Stimulated activated CD4-positive, alpha-beta T cell treated with anti-CD3 and anti-CD28 coated beads, Interleukin-12 subunit alpha, Interleukin-12 subunit beta, amount 100 ng/mL, for 4 hours (primary cell): ENCODE results near the gene FAM24A.

Experiments
- DNase-seq: peaks from one replicate; pipeline ENCODE4 v3.0.0-alpha.2; 2020

Gene FAM24A

GRCh38 chr10:122931088-122931906 lies 20.9 kb downstream of the FAM24A start:
- DNase-seq, result no peak

- DNase-seq, result no peak
Measured at GRCh38 chr10:122939133-122939855, 28.9 kb downstream of the FAM24A start.

DNA sequence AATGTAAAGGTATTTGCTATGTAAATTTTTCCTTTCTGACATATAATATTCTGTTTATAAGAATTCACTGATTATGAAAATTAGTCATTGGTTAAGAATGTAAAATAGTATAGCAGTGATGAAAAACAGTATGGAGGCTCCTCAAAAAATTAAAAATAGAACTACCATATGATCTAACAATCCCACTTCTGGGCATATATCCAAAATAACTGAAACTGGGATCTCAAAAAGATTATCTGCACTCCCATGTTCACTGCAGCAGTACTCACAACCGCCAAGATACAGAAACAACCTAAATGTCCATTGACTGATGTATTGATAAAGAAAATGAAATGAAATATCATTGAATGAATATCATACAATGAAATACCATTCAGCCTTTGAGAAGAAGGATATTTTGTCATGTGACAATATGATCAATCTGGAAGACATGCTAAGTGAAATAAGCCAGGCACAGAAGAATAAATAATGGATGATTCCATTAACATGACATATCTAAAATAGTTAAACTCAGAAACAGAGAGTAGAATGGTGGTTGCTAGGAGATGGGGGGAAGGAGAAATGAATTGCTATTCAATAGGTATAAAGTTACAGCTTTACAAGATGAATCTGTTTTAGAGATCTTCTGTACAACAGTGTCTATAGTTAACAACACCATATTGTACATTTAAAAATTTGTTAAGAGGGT lies 29.6 kb downstream of the FAM24A start:
- DNase-seq, result no peak

- no peak for DNase-seq
Measured at GRCh38 chr10:122949296-122949695, 38.9 kb downstream of the FAM24A start.

DNA sequence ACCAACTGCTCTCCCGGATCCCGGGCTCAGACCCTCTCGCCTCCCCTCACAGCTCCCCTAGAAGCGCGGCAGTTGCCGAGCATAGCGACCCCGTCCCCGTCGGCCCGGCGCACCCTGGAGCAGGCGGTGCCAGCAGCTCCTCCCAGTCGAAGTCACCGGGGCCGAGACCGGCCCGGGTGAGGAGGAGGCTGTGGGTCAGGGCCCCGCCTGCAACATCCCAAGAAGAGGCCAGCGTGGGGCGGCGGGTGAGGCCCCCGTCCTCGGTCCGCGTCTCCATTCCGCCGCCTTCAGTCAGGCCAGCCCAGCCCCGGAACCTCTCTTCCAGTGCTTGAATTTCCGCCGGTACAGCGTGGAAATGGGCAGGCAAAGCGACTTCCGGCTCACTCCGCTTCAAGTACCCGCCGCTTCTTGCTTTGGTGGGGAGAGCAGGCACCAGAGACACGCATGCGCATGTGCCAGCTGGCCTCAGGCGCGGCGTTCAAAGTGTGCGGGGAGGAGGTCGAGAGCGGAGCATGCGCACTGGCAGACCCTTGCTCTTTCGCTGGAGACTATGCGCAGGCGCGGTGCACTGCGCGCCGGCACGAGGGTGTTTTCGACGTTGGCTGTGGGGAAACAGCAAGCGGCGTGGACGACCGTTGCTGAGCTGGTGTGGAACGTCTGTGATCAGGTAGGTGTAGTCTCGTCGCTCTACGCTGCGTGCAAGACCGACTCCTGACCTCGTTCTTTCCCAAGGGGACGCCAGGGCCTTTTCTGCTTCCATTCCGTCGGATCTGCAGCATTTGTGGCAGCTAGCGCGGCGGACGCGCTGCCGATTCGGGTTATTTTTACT lies 43.7 kb downstream of the FAM24A start, which contains the start of gene C10orf88:
TSS of gene C10orf88 (minus strand) at position 326 of the 829 bp plus-strand sequence. CDS start at position 277, 49 bp downstream.
- peak; percentile 95 for DNase-seq

DNA sequence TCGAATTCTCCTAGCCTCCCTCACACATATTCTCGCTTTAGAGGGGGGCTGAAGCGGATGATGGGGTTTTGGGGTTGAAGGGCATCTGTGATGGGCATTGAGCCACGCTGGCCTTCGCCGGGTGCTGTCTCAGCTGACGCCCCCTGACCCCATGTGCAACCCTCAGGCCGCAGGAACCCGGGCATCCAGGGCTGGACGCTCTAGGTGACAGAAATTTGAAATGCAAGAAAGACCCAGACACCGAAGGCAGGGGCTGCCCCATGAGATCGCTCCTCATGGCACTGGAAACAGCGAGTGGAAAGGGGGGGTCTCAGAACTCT lies 44.3 kb downstream of the FAM24A start:
- DNase-seq, result no peak

GRCh38 chr10:122955892-122956291 lies 45.5 kb downstream of the FAM24A start:
- no peak for DNase-seq

DNA sequence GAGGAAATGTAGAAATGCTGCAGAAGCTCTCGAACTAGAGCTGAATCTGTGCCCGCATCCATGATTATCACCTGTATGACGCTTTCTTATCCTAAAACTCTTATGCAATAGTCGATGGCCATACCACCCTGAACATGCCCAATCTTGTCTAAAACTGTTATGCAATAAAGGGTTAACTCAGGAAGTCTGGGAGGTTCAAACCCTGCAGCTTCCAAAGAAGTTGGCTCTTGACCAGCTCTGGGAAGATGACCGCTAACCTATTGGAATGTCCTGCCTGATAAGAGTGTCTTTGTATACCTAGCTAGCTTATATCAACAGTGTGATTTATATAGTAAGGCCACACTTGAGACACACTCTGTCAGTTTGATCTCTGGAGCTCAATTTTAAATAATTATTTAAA lies 47.1 kb downstream of the FAM24A start:
- no peak for DNase-seq

GRCh38 chr10:122962405-122962804 lies 52.0 kb downstream of the FAM24A start:
- DNase-seq, result no peak
